HPDE6-E6E7 (cell line): ENCODE measurements around the gene FDXR.

Experiments
- DNase-seq: peaks from one replicate; pipeline ENCODE4 v3.0.0; 2011; ENCODE audit warnings: missing footprints; ENCODE audit errors: extremely low spot score

The FDXR gene

GRCh38 chr17:74900208-74900607 is 27.4 kb upstream of the FDXR start:
- no peak for DNase-seq

- peak; percentile 58 for DNase-seq
Observed at GRCh38 chr17:74898376-74898946, 25.7 kb upstream of the FDXR start.

GRCh38 chr17:74893936-74894671 is 21.3 kb upstream of the FDXR start:
- DNase-seq, result no peak

DNA sequence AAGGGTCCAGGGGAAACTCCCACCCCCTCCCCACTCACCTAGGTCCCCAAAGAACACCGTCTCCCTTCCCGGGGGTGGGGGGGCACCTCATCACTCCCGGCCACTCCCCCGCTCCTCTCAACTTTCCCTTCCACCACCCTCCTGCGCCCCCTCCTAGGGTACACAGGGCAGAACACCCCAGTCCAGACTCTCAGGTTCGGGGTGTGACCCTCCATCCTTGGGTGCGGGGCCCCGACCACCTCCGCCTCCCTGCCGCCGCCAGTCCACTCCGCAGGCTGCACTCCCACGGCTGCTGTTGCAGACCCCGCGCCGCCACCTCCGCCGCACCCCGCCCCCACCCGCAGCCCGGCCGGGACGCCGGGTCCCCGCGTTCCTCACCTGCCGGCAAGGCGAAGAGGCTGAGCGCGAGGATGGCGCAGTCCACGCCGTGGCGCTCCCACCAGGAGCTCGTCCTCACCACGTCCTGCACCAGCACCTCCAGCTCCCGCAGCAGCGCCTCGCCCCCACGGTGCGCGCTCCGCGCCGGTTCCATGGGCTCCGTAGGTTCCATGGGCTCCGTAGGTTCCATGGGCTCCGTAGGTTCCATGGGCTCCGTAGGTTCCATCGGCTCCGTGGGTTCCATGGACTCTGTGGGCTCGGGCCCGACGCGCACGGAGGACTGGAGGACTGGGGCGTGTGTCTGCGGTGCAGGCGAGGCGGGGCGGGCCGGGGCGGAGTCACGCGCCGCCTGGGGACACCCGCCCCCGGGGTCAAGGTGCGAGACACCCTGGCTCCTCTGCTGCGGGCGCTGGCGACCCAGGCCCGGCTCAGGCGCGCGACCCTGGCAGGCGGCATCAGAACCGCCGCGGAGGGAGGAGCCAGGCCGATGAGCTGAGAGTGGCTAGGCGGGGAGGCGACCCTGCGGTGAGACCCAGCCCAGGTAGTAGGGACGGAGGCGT is 20.4 kb upstream of the FDXR start, which contains the start of gene FADS6:
TSS of gene FADS6 (minus strand) at position 660 of the 938 bp plus-strand sequence. CDS start at position 622, 38 bp downstream.
- DNase-seq, result no peak

DNA sequence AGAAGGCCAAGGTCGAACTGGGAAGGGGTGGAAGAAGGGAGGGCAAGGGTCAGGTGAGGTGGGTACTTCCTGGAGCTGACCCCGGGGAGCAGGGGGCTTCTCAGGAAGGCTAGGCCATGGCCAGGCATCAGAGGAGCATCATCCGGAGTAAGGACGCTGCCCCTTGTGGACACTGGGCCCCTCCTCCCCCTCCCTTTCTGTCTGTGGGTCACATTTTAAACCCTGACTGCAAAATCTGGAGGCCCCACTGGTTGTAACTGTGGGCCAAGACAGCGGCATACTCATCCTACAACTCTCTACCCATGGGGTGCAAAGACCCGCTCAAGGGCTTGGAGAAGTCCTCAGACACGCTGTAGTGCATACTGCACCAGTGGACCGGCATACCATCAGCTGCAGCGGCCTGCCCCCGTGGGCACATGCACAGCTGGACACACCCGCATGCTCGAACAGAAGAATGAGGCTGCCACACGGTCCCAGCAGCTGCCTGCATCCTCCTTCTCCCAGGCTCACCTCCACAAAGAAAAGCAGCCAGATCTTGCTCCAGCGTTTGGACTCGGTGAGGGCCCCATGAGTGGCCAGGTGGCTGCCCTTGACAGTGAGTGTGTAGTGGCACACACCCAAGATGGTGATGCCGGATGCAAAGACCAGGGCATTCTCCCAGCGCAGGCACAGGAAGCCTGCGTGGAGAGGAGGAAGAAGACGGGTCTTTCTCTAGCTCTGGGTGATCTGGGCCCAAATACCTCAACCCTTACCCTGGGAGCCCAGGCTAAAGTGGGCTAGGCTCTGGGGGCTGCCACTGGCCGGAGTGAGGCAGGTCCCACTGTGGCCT is 19.4 kb upstream of the FDXR start:
- DNase-seq, result no peak

DNA sequence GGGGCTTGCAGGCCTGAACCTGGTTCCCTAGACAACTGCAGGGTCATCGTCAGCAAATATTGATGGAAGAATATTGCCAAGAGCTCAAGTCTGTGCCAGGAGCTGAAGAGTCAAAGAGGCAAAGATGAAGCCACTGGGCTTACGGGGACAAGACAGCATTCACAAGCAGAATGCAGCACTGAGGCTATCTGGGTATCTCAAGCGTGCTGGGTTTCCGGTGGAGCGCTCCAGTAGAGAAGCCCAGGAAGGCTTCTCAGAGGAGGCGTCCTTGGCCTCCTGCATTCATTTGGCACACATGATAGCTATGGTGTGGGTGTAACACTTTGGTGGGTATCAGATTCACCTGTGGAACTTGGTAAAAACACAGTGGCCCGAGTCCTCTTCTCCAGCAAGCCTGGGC is 17.8 kb upstream of the FDXR start:
- DNase-seq, result no peak

GRCh38 chr17:74888469-74888868 is 15.7 kb upstream of the FDXR start:
- DNase-seq, result no peak

DNA sequence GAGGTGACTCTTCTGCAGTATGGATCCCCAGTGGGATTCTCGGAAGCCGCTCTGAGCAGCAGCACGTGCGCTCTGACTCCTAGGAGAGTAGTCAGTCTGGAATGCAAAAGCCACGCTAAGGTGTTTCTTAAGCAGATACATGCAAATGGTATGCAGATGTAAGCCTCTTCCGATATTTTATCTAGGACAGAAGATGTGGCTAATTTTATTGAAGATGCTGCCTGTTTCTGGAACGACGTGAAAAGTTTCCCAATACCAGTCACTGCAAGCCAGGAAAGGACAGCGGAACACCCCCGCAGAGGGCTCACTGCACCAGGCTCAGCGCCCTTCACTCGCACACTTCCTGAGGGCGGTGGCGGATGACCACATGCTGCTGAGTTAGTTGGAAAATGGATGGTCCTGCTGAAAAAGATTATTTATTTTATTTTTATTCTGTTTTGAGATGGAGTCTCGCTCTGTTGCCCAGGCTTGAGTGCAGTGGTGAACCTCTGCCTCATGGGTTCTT is 10.5 kb upstream of the FDXR start:
- DNase-seq, result no peak

GRCh38 chr17:74882517-74883240 is 9.9 kb upstream of the FDXR start:
- DNase-seq, result no peak

- no peak for DNase-seq
Observed at GRCh38 chr17:74881073-74881472, 8.3 kb upstream of the FDXR start.

GRCh38 chr17:74879308-74879707 is 6.5 kb upstream of the FDXR start:
- DNase-seq, result no peak

GRCh38 chr17:74878658-74879057 is 5.9 kb upstream of the FDXR start:
- no peak for DNase-seq

- DNase-seq, result peak; percentile 66
Observed at GRCh38 chr17:74877592-74878548, 5.1 kb upstream of the FDXR start.

- DNase-seq, result no peak
Observed at GRCh38 chr17:74875977-74876593, 3.3 kb upstream of the FDXR start.

DNA sequence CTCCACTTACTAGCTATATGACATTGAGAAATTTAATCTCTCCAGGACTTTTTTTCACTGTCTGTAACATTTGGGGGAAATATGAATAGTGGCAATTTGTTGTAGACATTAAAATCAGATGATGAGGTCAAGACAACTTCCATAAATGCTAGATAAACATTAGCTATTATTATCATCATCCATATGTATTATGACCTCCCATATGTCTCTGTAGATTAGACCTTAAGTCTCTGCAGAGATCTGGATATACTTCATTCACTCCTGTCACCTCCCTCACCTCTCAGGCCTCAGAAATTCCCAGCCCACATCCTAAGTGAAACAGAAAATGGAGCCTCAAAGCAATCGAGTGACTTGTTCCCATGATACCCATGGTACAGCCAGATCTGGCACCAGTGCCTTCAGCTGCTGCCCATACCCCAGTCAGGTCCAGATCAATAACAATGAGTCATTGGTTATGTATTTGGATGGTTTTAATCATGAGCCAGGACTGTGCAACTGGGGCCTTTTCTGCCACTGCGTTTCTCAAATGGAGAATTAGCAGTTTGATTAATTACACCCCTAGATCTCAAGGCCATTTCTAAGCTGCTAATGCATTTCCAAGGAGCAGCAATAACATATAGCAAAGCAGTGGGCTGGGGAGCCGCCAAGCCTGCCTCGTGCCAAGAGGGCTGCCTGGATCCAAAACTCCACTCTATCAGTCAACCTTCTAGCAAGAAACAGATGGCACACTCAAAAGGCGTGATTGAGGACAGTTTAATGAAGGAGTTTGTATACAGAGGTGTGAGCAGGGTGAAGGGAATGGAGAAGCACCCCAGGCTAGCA is 2.6 kb upstream of the FDXR start:
- no peak for DNase-seq

GRCh38 chr17:74874615-74875037 is 1.8 kb upstream of the FDXR start:
- no peak for DNase-seq

DNA sequence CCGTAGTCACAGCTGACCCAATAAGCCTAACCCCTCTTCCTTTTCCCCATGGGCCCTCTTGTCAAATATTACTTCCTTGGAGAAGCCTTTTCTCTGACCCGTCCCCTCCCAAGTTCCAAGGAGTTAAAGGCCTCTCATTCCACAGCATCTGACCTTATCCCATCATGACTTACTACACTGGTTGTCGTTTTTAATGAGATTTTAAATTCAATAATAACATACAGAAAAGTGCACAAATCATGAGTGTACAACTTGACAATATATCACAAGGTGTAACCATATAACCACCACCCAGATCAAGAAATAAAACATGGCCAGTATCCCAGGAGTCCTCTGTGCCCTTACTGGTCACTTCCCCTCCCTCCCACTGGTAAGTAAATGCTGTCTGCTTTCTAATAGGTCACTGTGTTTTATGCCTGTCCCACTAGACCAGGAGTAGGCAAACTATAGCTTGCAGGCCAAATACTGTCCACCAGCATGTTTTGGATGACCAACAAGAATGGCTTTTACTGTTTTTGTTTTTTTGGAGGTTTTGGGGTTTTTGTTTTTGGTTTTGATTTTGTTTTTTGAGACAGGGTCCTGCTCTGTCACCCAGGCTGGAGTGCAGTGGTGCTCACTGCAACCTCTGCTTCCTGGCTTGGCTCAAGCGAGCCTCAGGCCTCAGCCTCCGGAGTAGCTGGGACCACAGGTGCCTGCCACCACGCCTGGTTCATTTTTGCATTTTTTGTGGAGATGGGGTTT is 1.2 kb upstream of the FDXR start:
- no peak for DNase-seq
